K562 (cell line): Measurements from ENCODE around the gene SLC7A6. TPM values are rescaled to one million over a fixed set of nuclear protein-coding genes. Genes with fewer than 3 reads are reported as not detected.

ENCODE experiments used
- ATAC-seq: fragments of 200-7000 bp; cut with Tn5 transposase; 3 replicates; pipeline ENCODE4 v1.9.1; 2020; ENCODE audit warnings: moderate library complexity
- BruUV-seq: library from RNA; stranded (reverse); fragments of 400-500 nt; replicated peaks from 2 replicates; lab custom pipeline; 2021; lab: Mats Ljungman, UMichigan
- CTCF ChIA-PET: fragments of 300-600 bp; formaldehyde crosslinking; extraction: SDS; loops from one replicate; lab custom pipeline; 2021; ENCODE audit warnings: low intra/inter-chr PET ratio; lab: Yijun Ruan, JAX
- POLR2A ChIA-PET: fragments of 300-600, 350-650 bp; sonication (Branson Sonifier 250); formaldehyde crosslinking; extraction: SDS; loops from one replicate; lab custom pipeline; 2021; ENCODE audit warnings: antibody characterized with exemption, inconsistent platforms; lab: Yijun Ruan, JAX
- DNase-seq, 4 experiments: peaks; one replicate each; pipeline versions ENCODE4 v3.0.0 to v3.0.0-alpha.2; 2011 to 2018; ENCODE audit warnings: low spot score in 3 of 4, mixed read lengths in 3 of 4; ENCODE audit errors: extremely low read depth in 1 of 4
- FAIRE-seq: peaks from 2 replicates; lab custom pipeline; 2011; peaks lifted over from hg19 to GRCh38; lab: Jason Lieb, UNC
- H2AFZ ChIP-seq: 2 replicates; pipeline ENCODE4 v1.6.0; 2011; ENCODE audit warnings: low read depth, low read length, control low read depth, inconsistent platforms
- H3K27ac ChIP-seq: fragments of 200-600 bp; 3 replicates; pipeline ENCODE4 v1.8.0; 2011; ENCODE audit warnings: low read depth, mild to moderate bottlenecking, control low read depth, inconsistent platforms, low read length, moderate library complexity, mixed read lengths; ENCODE audit errors: extremely low read depth
- H3K27me3 ChIP-seq, 2 experiments: fragments of 300-600 bp in 1 of 2; 2 replicates in 1 of 2; 3 replicates in 1 of 2; pipeline versions ENCODE4 v1.6.0 to v1.8.0; 2011; ENCODE audit warnings: inconsistent platforms in 2 of 2, low read length in 2 of 2, mild to moderate bottlenecking in 1 of 2, mixed read lengths in 1 of 2, moderate library complexity in 1 of 2; ENCODE audit not compliant: control insufficient read depth in 2 of 2, insufficient read depth in 2 of 2
- H3K36me3 ChIP-seq: fragments of 300-600 bp; 3 replicates; pipeline ENCODE4 v1.8.0; 2011; ENCODE audit warnings: mild to moderate bottlenecking, low read length, inconsistent platforms; ENCODE audit not compliant: control insufficient read depth, insufficient read depth
- H3K4me1 ChIP-seq, 2 experiments: fragments of 200-600 bp in 1 of 2; replicated peaks in 1 of 2; 2 replicates in 1 of 2; 3 replicates in 1 of 2; pipeline versions ENCODE4 v1.5.1 to v1.8.0; 2011; ENCODE audit warnings: inconsistent platforms in 2 of 2, low read length in 2 of 2, mild to moderate bottlenecking in 1 of 2, mixed read lengths in 1 of 2, moderate library complexity in 1 of 2; ENCODE audit not compliant: control insufficient read depth in 2 of 2, insufficient read depth in 2 of 2
- H3K4me2 ChIP-seq: 2 replicates; pipeline ENCODE4 v1.6.1; 2011; ENCODE audit warnings: low read length, control low read depth, inconsistent platforms, mixed read lengths; ENCODE audit not compliant: insufficient read depth
- H3K4me3 ChIP-seq: fragments of 200-600 bp; sonication (generic), shearing (Covaris generic); 2 replicates; pipeline ENCODE4 v1.5.1; 2016; ENCODE audit warnings: control low read depth, inconsistent platforms
- H3K79me2 ChIP-seq: fragments of 200-600 bp; 3 replicates; pipeline ENCODE4 v1.8.0; 2011; ENCODE audit warnings: low read length, inconsistent platforms; ENCODE audit not compliant: control insufficient read depth, insufficient read depth
- H3K9ac ChIP-seq, 2 experiments: 2 replicates each; pipeline versions ENCODE4 v1.6.0 to v1.6.1; 2011; ENCODE audit warnings: low read depth in 2 of 2, low read length in 2 of 2, control low read depth in 1 of 2, inconsistent platforms in 1 of 2, mild to moderate bottlenecking in 1 of 2, mixed read lengths in 1 of 2; ENCODE audit not compliant: insufficient read depth in 1 of 2
- H3K9me1 ChIP-seq: one replicate; pipeline ENCODE4 v1.6.0; 2011; ENCODE audit warnings: inconsistent platforms, mild to moderate bottlenecking, low read length, moderate library complexity; ENCODE audit not compliant: control insufficient read depth, insufficient read depth
- H3K9me3 ChIP-seq: replicated peaks from 2 replicates; pipeline ENCODE4 v1.5.1; 2011; ENCODE audit warnings: low read depth, low read length, inconsistent platforms; ENCODE audit not compliant: control insufficient read depth, insufficient read depth
- H4K20me1 ChIP-seq: replicated peaks from 2 replicates; pipeline ENCODE4 v1.6.1; 2011; ENCODE audit warnings: low read length, inconsistent platforms, mixed read lengths; ENCODE audit not compliant: control insufficient read depth, insufficient read depth
- CTBP1 ChIP-seq: fragments of 450-650 bp; IDR thresholded peaks from 2 replicates; pipeline ENCODE4 v1.6.1; 2016; ENCODE audit warnings: borderline replicate concordance
- JUN ChIP-seq, 2 experiments: sonication (generic) in 1 of 2; formaldehyde crosslinking in 1 of 2; IDR thresholded peaks; 2 replicates each; pipeline versions ENCODE4 v1.6.1 to v1.8.0; 2012 to 2022; ENCODE audit warnings: borderline replicate concordance in 2 of 2, mild to moderate bottlenecking in 2 of 2, improper control_type of control experiment in 1 of 2, low read depth in 1 of 2, low read length in 1 of 2, missing genetic modification reagents in 1 of 2
- POLR2A ChIP-seq: fragments of 450-650 bp; conservative IDR thresholded peaks from 2 replicates; pipeline ENCODE4 v1.6.1; 2016
- SRF ChIP-seq, 2 experiments: fragments of 250-450, 450-650 bp in 1 of 2; sonication (Bioruptor Pico) in 1 of 2; sonication (generic) in 1 of 2; formaldehyde crosslinking; IDR thresholded peaks; 2 replicates each; pipeline versions ENCODE4 v1.5.0 to v1.5.1; 2020 to 2022; ENCODE audit warnings: mild to moderate bottlenecking in 1 of 2, missing genetic modification reagents in 1 of 2
- SRSF3 ChIP-seq: fragments of 200-400 bp; formaldehyde crosslinking; IDR thresholded peaks from 2 replicates; pipeline ENCODE4 v1.6.1; 2016; ENCODE audit warnings: mild to moderate bottlenecking, low read length, moderate library complexity; ENCODE audit not compliant: insufficient read depth
- SUPT5H ChIP-seq: fragments of 450-650 bp; IDR thresholded peaks from 2 replicates; pipeline ENCODE4 v1.6.1; 2016
- THRAP3 ChIP-seq: fragments of 450-650 bp; IDR thresholded peaks from 2 replicates; pipeline ENCODE4 v1.6.1; 2016; ENCODE audit warnings: mild to moderate bottlenecking, inconsistent platforms, borderline replicate concordance
- ZBTB1 ChIP-seq: sonication (generic); formaldehyde crosslinking; IDR thresholded peaks from 2 replicates; pipeline ENCODE4 v1.8.1; 2023; ENCODE audit warnings: missing genetic modification reagents, low read depth, mild to moderate bottlenecking, borderline replicate concordance
- ZZZ3 ChIP-seq: fragments of 450-650 bp; IDR thresholded peaks from 2 replicates; pipeline ENCODE4 v1.6.1; 2016; ENCODE audit warnings: antibody characterized with exemption, mild to moderate bottlenecking, moderate library complexity
- WGBS: fragments of 100-300 bp; shearing (Covaris generic); methylation state at CpG from one replicate; pipeline ENCODE4 v1.1.6; 2016; ENCODE audit warnings: low coverage, mixed read lengths; ENCODE audit not compliant: insufficient coverage; ENCODE audit errors: missing lambda C conversion rate; 5-methylcytosine and 5-hydroxymethylcytosine counted together
- in situ Hi-C: fragments of 300-500 bp; cut with MboI; formaldehyde crosslinking; loops from 4 replicates; pipeline ENCODE4 v1.15.0; 2018; ENCODE audit warnings: inconsistent platforms, mixed read lengths
- intact Hi-C: fragments of 100-400 bp; cut with micrococcal nuclease; formaldehyde crosslinking; loops from 2 replicates; pipeline ENCODE4 v1.14.2; 2022
- polyA plus RNA-seq, 8 experiments: library from polyadenylated mRNA; depleted of rRNA in 4 of 8; stranded (reverse) in 5 of 8; unstranded in 3 of 8; fragments of >200 nt; fragmentation: Nextera tagmentation in 2 of 8; fragmentation: Illumina TruSeq in 1 of 8; extraction: Ambion mirVana in 2 of 8; extraction: Trizol in 1 of 8; gene quantifications; 2 replicates each; pipeline versions ENCODE4 v1.2.1 to v1.2.3, GENCODE V29; 2011 to 2014; ENCODE audit warnings: inconsistent platforms in 1 of 8, missing spikeins in 1 of 8
- total RNA-seq, 7 experiments: library from RNA; depleted of rRNA in 6 of 7; stranded (reverse); fragments of >200 nt in 6 of 7; fragmentation: Illumina TruSeq in 2 of 7; extraction: Trizol in 2 of 7; gene quantifications; 2 replicates each; pipeline versions ENCODE4 v1.2.1 to v1.2.3, GENCODE V29; 2011 to 2021; ENCODE audit warnings: low replicate concordance in 1 of 7
- TF ChIP-seq, protein P1 (sequence below): fragments of 250-450 bp; sonication (Bioruptor Pico); IDR thresholded peaks from 2 replicates; pipeline ENCODE4 v1.8.0; 2021; ENCODE audit warnings: moderate library complexity, mild to moderate bottlenecking, inconsistent platforms
- TF ChIP-seq, protein P2 (sequence below): fragments of 450-650 bp; conservative IDR thresholded peaks from 2 replicates; pipeline ENCODE4 v1.6.1; 2016; ENCODE audit warnings: missing genetic modification characterization, low read depth, mild to moderate bottlenecking, missing compliant biosample characterization, moderate library complexity
- TF ChIP-seq, protein P3 (sequence below): fragments of 250-450 bp; sonication (Bioruptor Pico); IDR thresholded peaks from 2 replicates; pipeline ENCODE4 v1.8.0; 2022; ENCODE audit warnings: moderate library complexity, mild to moderate bottlenecking, inconsistent platforms

The SLC7A6 gene
- total and polyA plus RNA-seq, 9 of the 15 experiments (the other 6 are each of a cell fraction or from before 2014, with no cell fraction given): 12.6 to 60.1 (median 29.8) TPM

DNA sequence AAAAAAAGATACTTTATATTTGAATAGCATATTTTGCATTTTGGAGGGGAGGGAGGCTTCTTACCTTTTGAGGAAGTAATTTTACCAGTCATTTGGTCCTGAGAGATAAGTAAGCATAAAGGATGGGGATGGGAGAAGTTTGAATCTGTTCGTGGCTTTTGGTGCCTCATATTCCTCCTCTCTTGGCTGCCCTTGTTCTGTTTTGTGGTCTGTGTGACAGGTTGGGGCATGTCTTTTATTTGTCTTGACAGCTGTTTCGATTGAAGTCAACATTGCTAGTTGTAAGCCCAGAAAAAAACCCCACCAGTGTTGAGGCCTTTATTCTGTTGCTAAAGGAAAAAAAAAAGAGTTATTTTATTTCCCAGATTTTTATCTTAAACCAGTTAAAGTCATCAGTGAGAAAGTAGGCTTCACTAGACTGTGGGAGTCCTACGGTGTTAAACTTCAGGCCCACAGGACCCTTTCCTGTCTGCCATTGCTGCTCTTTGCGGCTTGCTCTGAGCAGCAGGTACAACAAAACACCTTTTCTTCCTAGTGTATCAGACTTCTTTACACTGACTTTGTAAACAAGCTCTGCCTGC is 11.4 kb downstream of the SLC7A6 start:
- Histone ChIP-seq H2AFZ (no peak overlapping the region), H3K9me1 (no peaks in the 10 kb centered on the region), H3K27me3 (no peaks in the 10 kb centered on the region), H4K20me1 (peaks cover 17% of the 10 kb centered on the region), H3K36me3 (peaks cover 58% of the 10 kb centered on the region; the same call in 2 of the 3 replicates), H3K4me1 (peaks cover 0 to 9% of the 10 kb centered on the region in 2 experiments; a peak in 1 of 5 replicates), H3K9ac (no peak overlapping the region), H3K4me2 (no peak overlapping the region), H3K4me3 (no peak overlapping the region), H3K79me2 (peaks cover 31% of the 10 kb centered on the region), H3K9me3 (no peaks in the 10 kb centered on the region), H3K27ac (no peak overlapping the region)
- ATAC-seq (no peak; the same call in 1 of the 3 replicates), FAIRE-seq (no peak), DNase-seq (no peak)
- ChIA-PET CTCF (no interaction called here), POLR2A (interaction anchor here (0.6 to 1.7 kb wide), 4 partner anchors 12 to 163 kb away, joined by 3 to 7 read pairs (median 4); partner anchors contain the start of genes PRMT7 and SLC7A6OS)
- intact Hi-C loops: no loop called here
- TF ChIP-seq JUN (IDR thresholded peaks at IDR 0.05; ENCODE audit: borderline replicate concordance, low read depth, low read length): no peak
- TF ChIP-seq JUN (CRISPR knock-in tag; IDR thresholded peaks at IDR 0.05; ENCODE audit: borderline replicate concordance): no peak
- TF ChIP-seq CTBP1: 0 out of 2 replicates have a peak, but pooled peaks have one; percentile 30
- no peak for TF ChIP-seq SUPT5H
- in situ Hi-C loops: no loop called here
- 44% methylated on average over 4 of the region's 4 CpGs for WGBS
- BruUV-seq: TSS peak; percentile 23

DNA sequence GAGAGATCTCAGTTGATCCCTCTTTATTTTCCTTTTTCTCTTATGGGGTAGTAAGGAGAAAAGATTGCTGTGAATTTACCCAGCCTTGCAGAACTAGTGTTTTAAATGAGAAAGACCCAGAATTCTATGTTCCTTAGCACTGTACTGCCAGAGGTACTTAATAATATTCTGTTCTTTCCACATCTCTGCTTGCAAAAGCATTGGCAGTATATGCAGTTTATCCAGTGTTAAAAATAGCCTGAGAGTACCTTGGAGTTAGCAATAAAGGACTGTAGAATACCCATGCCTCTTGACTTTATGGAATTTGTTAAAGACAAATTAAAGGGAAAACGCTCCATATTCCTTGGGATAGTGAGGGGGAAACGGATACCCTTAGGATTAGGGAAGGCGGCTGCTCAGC is 11.9 kb downstream of the SLC7A6 start:
- no peak overlapping the region for H3K4me2 ChIP-seq
- H3K9me3 ChIP-seq: no peaks in the 10 kb centered on the region
- POLR2A ChIA-PET: interaction anchor here (1.0 to 1.7 kb wide), 3 partner anchors 12 to 34 kb away, joined by 3 to 7 read pairs (median 4); partner anchors contain the start of genes PRMT7 and SLC7A6OS
- no peak overlapping the region for H3K9ac ChIP-seq
- TF ChIP-seq, protein P1, sequence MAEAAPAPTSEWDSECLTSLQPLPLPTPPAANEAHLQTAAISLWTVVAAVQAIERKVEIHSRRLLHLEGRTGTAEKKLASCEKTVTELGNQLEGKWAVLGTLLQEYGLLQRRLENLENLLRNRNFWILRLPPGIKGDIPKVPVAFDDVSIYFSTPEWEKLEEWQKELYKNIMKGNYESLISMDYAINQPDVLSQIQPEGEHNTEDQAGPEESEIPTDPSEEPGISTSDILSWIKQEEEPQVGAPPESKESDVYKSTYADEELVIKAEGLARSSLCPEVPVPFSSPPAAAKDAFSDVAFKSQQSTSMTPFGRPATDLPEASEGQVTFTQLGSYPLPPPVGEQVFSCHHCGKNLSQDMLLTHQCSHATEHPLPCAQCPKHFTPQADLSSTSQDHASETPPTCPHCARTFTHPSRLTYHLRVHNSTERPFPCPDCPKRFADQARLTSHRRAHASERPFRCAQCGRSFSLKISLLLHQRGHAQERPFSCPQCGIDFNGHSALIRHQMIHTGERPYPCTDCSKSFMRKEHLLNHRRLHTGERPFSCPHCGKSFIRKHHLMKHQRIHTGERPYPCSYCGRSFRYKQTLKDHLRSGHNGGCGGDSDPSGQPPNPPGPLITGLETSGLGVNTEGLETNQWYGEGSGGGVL (CRISPR knock-in tag): no peak
- TF ChIP-seq, protein P2, sequence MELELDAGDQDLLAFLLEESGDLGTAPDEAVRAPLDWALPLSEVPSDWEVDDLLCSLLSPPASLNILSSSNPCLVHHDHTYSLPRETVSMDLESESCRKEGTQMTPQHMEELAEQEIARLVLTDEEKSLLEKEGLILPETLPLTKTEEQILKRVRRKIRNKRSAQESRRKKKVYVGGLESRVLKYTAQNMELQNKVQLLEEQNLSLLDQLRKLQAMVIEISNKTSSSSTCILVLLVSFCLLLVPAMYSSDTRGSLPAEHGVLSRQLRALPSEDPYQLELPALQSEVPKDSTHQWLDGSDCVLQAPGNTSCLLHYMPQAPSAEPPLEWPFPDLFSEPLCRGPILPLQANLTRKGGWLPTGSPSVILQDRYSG (tag): no peak
- TF ChIP-seq, protein P3, sequence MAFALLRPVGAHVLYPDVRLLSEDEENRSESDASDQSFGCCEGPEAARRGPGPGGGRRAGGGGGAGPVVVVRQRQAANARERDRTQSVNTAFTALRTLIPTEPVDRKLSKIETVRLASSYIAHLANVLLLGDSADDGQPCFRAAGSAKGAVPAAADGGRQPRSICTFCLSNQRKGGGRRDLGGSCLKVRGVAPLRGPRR (CRISPR knock-in tag): no peak
- no peak for TF ChIP-seq ZBTB1 (CRISPR knock-in tag)
- no peak for TF ChIP-seq ZZZ3
- TF ChIP-seq THRAP3: no peak
- no peak for TF ChIP-seq SRSF3
- TF ChIP-seq SRF (CRISPR knock-in tag; IDR thresholded peaks at IDR 0.05): no peak
- no peak for TF ChIP-seq POLR2A
- TF ChIP-seq, all 486 proteins: peak for 0
- in situ Hi-C loops (no loop called here), intact Hi-C loops (no loop called here)
- no peak for ATAC-seq
- H3K36me3 ChIP-seq: peaks cover 58% of the 10 kb centered on the region
- H3K27ac ChIP-seq: no peak overlapping the region
- BruUV-seq: no TSS peak
- no peak overlapping the region for H3K4me3 ChIP-seq
- H4K20me1 ChIP-seq: peaks cover 17% of the 10 kb centered on the region
- H2AFZ ChIP-seq: no peak overlapping the region
- no peak for DNase-seq
- no peaks in the 10 kb centered on the region for H3K9me1 ChIP-seq
- H3K27me3 ChIP-seq: no peaks in the 10 kb centered on the region
- CTCF ChIA-PET: no interaction called here
- peaks cover 0 to 9% of the 10 kb centered on the region in 2 experiments; a peak in 1 of 5 replicates for H3K4me1 ChIP-seq
- 93% methylated on average over 3 of the region's 3 CpGs for WGBS
- peaks cover 26% of the 10 kb centered on the region for H3K79me2 ChIP-seq
- no peak for FAIRE-seq
